GM13977 (cell line): Measurements from ENCODE around the gene METTL6.
A peak's percentile ranks its signal among the peaks of the same experiment; 100 is the strongest.

Experiments
- DNase-seq: peaks from one replicate; pipeline ENCODE4 v3.0.0; 2012; ENCODE audit warnings: low spot score
- CTCF ChIP-seq: IDR thresholded peaks from 2 replicates; pipeline ENCODE4 v1.5.1; 2012; ENCODE audit warnings: mild to moderate bottlenecking, control low read depth; ENCODE audit not compliant: insufficient read depth; ENCODE audit errors: extremely low read depth, missing control alignments
- in situ Hi-C: fragments of 300-500 bp; cut with MboI; formaldehyde crosslinking; loops from one replicate; pipeline ENCODE4 v1.12.0; 2022; ENCODE audit warnings: low sequenced_read_pairs, low pct_unique_long_range_greater_than_20kb, mixed read lengths, inconsistent platforms; ENCODE audit not compliant: unreplicated experiment

Gene METTL6

GRCh38 chr3:15361494-15362214, 65.7 kb downstream of the METTL6 start:
- no peak for TF ChIP-seq CTCF
- in situ Hi-C loops, result no loop called here
- peak; percentile 80 for DNase-seq

GRCh38 chr3:15360788-15361493, 66.4 kb downstream of the METTL6 start:
- in situ Hi-C loops, result no loop called here
- no peak for TF ChIP-seq CTCF
- DNase-seq, result no peak
